GM21367 (cell line): ENCODE results near the gene PCMT1.
"Not testable (repeated sequence)": the region's sequence is repeated elsewhere in the genome, so short reads cannot be mapped to it uniquely, and the experiment has no call there.

ENCODE experiments used
- ATAC-seq: cut with Tn5 transposase; IDR thresholded peaks from one replicate; pipeline ENCODE4 v1.9.1; 2021; ENCODE audit not compliant: unreplicated experiment

Gene PCMT1

GRCh38 chr6:149813351-149813750 lies 63.8 kb downstream of the PCMT1 start:
- no peak for ATAC-seq

DNA sequence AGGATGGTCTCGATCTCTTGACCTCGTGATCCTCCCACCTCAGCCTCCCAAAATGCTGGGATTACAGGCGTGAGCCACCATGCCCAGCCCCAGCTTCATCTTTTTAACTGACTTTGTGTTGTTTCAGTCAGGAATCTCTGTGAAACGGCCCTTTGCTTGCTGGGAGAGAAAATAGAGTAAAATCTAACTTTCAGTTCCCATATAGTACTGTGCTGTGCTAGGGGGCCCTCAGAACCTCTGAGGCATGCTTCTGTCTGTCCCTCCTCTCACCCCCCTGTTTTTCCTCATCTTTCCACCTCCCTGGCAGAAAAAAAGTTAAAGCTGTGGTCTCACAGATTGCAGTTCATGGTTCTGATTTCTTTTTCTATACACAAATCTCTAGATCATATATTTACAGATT lies 66.2 kb downstream of the PCMT1 start:
- no peak for ATAC-seq

DNA sequence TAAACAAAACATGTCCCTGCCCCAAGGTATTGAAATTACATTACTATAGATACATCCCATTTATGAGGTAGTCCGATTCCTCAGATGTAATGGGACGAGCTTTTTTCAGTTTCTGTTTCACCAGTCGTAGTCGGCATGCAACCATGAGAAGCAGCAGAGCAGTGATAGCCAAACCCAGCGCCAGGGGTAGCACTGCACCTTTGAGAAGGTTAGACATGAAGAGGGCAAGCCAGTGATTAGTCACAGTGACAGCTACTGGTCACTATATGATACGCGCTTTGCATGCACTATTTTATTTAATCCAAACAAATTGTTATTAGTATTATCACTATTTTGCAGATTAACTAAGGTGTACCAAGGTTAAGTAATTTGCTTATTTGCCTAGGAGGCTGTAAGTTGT lies 71.0 kb downstream of the PCMT1 start:
- ATAC-seq, result no peak

GRCh38 chr6:149821492-149821891 lies 72.0 kb downstream of the PCMT1 start:
- ATAC-seq, result no peak

- ATAC-seq, result no peak
These were observed 73.5 kb downstream of the PCMT1 start for GRCh38 chr6:149823013-149823412.

- no peak for ATAC-seq
These were observed 75.8 kb downstream of the PCMT1 start for GRCh38 chr6:149825292-149825691.

DNA sequence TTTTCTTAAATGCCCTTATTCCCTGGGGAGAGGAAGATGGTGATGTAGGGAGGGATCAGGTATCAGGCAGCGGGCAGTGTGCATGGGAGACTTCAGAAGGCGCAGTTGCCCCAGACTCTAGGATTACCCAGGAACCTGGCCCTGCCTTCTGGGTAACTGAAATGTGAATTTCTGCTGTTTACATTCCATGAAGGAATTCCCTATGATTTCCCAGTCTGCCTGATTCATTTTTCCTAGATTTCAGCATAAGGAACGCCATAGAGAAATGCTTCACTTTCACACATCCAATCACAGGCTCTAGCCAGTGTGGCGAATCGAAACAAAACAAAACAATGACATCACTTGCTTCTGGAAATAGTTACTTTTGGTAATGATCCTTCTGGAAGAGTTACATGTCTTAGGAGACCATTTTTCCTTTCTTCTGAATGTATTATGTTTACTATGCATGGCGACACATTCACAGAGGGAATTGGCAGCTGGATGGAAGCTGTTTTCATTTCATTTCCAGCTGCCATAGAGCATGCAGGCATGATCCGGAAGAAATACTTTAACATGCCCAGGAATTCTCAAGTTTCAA lies 81.3 kb downstream of the PCMT1 start:
- ATAC-seq, result no peak

DNA sequence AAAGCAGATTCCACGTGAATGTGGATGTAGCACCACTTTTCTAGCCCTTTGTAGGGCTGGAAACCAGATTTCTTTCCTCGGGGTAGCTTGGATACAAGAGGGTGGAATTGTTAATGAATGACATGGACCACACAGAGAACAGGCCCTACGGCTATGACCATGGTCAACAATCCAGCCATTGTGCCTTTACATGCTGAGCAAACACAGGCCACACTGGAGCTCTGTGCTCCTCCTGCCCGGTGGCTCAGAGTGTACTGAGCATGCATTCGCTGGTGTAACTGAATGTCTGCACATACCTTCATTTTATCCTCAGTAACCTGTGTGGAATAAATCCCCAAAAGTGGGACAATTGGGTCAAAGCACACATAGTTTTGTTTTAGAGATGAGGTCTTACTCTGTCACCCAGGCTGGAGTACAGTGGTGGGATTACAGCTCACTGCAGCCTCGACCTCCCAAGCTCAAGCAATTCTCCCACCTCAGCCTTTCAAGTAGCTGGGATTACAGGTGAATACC lies 81.8 kb downstream of the PCMT1 start:
- ATAC-seq, result no peak

DNA sequence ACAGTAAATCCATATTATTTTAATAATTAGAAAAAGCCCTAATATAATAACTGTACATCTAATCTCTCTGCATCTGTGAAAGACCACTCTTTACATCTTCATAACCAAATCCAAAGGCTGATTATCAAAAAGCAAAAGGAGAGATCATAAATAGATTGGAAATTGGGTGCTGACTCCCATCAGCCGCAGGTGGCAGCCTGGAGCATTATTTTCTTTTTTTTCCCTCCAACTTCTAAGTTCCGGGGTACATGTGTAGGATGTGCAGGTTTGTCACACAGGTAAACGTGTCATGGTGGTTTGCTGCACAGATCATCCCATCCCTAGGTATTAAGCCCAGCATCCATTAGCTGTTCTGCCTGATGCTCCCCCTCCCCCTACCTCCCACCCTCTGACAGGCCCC lies 84.1 kb downstream of the PCMT1 start:
- ATAC-seq, result no peak

DNA sequence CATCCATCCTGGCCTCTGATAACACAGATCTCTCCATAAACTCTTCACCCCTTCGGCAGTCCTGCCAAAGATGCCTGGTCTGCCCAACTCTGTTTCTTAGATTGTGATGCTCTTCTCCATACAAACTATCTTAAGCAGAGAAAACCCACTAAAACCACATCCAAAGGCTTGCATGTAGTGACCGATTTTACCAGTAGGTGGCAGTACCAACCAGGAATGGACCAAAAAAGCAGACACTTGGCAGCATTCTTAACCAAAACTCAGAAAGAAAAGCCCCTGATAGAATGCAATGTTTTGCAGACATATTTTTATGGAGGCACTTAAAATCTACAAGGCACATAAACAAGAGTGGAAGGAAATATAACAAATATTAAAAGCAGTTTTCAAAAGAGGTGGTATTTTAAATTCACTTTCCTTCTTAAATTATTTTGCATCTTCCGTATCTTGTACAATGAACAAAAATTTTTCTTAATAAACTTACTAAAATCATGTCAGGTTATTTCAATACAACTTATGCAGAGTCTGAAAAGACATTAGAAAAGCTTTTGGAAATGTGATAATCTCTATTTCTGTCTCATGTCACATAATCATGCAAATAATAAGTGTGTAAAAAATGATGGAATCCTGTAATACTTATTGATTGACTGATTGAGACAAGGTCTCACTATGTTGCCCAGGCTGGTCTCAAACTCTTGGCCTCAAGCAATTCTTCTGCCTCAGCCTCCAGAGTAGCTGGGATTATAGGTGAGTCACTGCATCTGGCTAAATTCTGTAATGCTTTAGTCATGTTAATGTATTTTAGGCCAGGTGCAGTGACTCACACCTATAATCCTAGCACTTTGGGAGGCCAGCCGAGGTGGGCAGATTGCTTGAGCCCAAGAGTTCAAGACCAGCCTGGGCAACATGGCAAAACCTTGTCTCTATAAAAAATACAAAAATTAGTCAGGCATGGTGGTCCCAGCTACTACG lies 85.3 kb downstream of the PCMT1 start:
- no peak for ATAC-seq

- ATAC-seq, result no peak
These were observed 91.0 kb downstream of the PCMT1 start for GRCh38 chr6:149840345-149841075.

DNA sequence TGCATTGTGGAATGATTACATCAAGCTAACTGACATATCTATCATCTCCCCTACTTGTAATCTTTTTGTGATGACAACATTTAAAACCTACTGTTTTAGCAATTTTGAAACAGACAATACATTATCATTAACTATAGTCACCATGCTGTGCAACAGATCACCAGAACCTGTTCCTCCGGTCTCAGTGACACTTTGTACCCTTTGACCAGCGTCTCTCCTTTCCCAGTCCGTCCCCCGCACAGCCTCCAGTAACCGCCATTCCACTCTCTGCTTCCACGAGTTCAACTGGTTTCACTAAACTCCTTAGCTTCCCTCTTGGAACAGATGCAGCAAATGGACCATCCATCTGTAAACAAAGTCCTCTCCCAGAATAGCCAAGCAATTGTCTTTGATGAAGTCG lies 92.8 kb downstream of the PCMT1 start:
- no peak for ATAC-seq

DNA sequence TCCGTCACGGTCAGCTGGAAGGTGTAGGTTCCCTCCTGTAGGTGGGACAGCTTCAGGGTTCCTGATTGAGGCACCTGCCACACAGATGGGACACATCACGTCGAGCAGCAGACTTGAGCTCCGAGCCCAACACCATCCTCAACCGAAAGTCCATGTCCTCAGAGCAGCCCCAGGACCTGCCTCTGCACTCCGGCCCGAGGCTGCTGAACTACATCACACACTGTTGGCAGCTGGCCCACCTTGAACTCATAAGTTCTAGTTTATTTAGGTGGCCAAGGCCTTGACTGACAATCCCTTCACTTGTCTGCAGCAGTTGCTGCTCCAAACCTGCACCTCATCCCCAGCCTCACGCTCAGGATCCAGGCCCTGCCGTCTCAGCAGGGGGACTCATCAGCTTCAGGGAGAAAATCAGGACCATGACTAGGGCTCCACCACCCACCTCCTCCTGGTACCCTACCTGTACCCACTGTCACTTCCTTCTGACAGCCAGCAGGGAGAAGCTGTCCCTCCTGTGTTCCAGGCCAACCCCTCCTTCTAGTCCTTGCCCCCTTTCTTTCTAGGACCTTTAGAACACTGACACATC lies 93.6 kb downstream of the PCMT1 start:
- ATAC-seq, result no peak

DNA sequence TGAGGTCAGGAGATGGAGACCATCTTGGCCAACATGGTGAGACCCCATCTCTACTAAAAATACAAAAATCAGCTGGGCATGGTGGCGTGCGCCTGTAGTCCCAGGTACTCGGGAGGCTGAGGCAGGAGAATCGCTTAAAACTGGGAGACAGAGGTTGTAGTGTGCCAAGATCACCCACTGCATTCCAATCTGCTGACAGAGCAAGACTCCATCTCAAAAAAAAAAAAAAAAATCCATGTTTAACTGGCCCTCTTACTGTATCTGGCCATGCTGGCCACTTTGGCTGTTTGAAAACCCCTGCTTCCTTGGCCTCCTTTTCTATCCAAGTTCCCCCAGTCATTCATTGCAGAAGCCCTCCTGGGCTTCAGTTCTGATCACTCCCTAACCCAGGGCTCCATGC lies 94.5 kb downstream of the PCMT1 start:
- not testable (repeated sequence) for ATAC-seq

- ATAC-seq, result no peak
These were observed 94.9 kb downstream of the PCMT1 start for GRCh38 chr6:149844480-149844879.

- no peak for ATAC-seq
These were observed 96.0 kb downstream of the PCMT1 start for GRCh38 chr6:149845549-149845948.

- no peak for ATAC-seq
These were observed 96.8 kb downstream of the PCMT1 start for GRCh38 chr6:149846321-149846720.

DNA sequence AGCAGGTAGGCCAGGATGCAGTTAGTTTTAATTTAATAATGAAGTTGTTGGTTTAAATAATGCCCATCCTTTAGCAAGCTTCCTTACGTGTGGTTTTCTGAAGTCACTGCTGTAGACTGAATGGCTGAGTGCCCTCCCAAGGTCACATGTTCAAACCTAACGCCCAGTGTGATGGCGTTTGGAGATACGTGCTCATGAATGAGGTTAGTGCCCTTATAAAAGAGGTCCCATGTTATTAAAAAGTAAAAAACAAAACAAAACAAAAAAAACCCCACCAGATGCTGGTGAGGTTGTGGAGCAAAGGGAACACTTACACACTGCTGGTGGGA lies 98.4 kb downstream of the PCMT1 start:
- no peak for ATAC-seq

DNA sequence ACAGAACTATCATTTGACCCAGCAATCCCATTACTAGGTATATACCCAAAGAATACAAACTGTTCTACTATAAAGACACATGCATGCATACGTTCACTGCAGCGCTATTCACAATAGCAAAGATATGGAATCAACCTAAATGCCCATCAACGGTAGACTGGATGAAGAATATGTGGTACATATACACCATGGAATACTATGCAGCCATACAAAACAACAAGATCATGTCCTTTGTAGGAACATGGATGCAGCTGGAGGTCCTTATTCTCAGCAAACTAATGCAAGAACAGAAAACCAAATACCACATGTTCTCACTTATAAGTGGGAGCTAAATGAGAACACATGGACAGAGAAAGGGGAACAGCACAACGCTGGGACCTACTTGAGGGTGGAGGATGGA lies 98.8 kb downstream of the PCMT1 start:
- not testable (repeated sequence) for ATAC-seq

DNA sequence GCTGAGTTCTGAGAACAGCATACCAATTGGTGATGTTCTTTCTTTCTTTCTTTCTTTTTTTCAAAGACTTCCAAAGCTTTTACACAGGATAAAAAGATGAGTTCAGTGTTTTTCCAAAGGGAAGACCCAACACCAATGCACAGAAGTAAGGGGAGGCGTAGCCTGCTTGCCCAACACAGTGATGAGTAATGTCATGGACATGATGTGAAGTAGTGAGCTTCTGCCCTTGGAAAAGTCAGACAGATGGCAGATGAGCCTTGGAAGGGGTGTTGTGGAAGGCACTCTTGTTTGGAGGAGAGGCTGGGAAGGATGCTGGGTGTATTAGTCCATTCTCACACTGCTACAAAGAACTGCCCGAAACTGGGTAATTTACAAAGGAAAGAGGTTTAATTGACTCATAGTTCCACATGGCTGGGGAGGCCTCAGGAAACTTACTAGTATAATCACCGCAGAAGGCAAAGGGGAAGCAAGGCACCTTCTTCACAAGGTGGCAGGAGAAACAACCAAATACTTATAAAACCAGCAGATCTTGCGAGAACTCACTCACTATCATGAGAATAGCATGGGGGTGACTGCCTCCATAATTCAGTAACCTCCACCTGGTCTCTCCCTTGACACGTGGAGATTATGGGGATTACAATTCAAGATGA lies 102.0 kb downstream of the PCMT1 start:
- ATAC-seq, result no peak

DNA sequence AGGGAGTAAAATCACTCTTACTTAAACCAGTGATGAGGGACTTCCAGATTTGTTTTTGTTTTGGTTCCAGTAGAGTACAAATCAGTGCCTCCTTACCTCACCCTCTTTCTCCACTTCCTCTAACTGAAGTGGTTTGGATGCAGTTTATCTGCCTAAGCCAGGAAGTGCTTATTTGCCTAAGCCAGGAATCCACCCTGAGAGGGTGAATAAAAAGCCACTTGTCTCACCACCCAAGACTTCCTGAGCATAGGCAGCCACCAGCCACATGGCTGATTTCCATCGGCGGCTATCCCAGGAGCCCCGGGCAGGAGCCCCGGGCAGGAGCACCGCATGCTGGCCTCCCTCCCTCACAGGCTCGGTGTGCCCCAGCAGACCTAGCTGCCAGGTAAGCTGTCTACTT lies 102.6 kb downstream of the PCMT1 start:
- peak; percentile 45 for ATAC-seq
